GM12865 (cell line): Measurements from ENCODE around the gene ZMYND10.
A peak's percentile ranks its signal among the peaks of the same experiment; 100 is the strongest.

ENCODE experiments used
- DNase-seq: peaks from one replicate; pipeline ENCODE4 v3.0.0; 2010; ENCODE audit warnings: low read depth
- H3K4me3 ChIP-seq: 2 replicates; pipeline ENCODE4 v1.5.1; 2011; ENCODE audit warnings: mild to moderate bottlenecking, low read depth, low read length, control low read depth
- TF ChIP-seq, protein P1 (sequence below): IDR thresholded peaks from 2 replicates; pipeline ENCODE4 v1.5.1; 2011; ENCODE audit warnings: low read length, control low read depth, low read depth, inconsistent platforms; ENCODE audit not compliant: insufficient read depth; ENCODE audit errors: missing control alignments

Gene ZMYND10

GRCh38 chr3:50322386-50323091 lies 23.0 kb downstream of the ZMYND10 start, which contains the start of gene HYAL2:
HYAL2 (minus strand) TSS chr3:50322745; CDS start chr3:50320489, 2,256 bp downstream.
- peak within 1 kb of the TSS; percentile 81 for H3K4me3 ChIP-seq
- TF ChIP-seq, protein P1, sequence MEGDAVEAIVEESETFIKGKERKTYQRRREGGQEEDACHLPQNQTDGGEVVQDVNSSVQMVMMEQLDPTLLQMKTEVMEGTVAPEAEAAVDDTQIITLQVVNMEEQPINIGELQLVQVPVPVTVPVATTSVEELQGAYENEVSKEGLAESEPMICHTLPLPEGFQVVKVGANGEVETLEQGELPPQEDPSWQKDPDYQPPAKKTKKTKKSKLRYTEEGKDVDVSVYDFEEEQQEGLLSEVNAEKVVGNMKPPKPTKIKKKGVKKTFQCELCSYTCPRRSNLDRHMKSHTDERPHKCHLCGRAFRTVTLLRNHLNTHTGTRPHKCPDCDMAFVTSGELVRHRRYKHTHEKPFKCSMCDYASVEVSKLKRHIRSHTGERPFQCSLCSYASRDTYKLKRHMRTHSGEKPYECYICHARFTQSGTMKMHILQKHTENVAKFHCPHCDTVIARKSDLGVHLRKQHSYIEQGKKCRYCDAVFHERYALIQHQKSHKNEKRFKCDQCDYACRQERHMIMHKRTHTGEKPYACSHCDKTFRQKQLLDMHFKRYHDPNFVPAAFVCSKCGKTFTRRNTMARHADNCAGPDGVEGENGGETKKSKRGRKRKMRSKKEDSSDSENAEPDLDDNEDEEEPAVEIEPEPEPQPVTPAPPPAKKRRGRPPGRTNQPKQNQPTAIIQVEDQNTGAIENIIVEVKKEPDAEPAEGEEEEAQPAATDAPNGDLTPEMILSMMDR = no peak
- DNase-seq = no peak

GRCh38 chr3:50322115-50322385 lies 23.5 kb downstream of the ZMYND10 start:
- peak overlapping the region; percentile 81 for H3K4me3 ChIP-seq
- TF ChIP-seq, protein P1 = no peak
- DNase-seq = no peak

DNA sequence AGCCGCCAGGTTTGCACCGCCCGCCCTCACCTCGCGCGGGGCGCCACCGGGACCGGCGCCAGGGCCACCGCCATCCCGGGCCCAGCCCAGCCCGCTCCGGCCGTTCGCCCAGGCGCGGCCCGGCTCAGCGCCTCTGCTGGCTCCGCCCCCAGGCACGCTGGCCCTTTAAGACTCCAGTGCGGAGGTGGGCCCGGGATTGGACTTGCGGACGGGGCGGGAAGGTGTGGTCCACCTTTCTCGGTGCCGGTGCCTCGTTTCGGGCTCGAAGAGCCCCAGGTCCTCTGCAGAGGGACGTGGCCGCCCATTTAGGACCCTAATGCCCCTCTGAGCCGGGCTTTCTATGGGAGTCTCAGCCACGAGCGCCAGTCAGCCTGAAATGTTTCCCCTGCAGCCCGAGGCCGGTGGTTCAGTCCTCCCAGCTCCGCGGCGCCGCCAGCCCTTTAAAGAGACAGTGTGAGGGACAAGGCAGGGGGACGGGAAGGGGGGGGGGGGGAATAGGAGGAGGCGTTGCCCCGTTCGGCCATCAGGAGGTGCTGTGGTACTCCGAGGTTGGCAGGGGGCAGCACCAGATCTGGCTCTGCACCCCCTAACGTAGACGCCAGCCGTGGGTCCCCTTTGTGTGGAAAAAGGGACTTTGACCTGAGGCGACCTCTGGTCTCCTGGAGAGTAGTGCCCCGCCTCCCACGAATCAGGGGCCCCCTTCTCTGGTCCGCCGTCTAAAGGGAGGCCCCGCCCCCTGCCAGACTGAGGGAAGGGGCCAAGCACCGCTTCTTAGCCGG lies 24.0 kb downstream of the ZMYND10 start:
- peak; percentile 91 for DNase-seq
- TF ChIP-seq, protein P1 = peak; percentile 56
- peak overlapping the region; percentile 81 for H3K4me3 ChIP-seq

GRCh38 chr3:50320853-50321335 lies 24.6 kb downstream of the ZMYND10 start:
- TF ChIP-seq, protein P1 = no peak
- H3K4me3 ChIP-seq = peak overlapping the region; percentile 81
- DNase-seq = peak; percentile 71

- TF ChIP-seq, protein P1 = no peak
- DNase-seq = no peak
- peak overlapping the region; percentile 81 for H3K4me3 ChIP-seq
These were observed 25.5 kb downstream of the ZMYND10 start for GRCh38 chr3:50319894-50320625.

- H3K4me3 ChIP-seq = no peak overlapping the region
- DNase-seq = no peak
- TF ChIP-seq, protein P1 = no peak
These were observed 26.2 kb downstream of the ZMYND10 start for GRCh38 chr3:50319181-50319893.
